Renal pelvis (tissue), 4 donors: Measurements from ENCODE around the gene ABCD3. TPM values are rescaled to one million over a fixed set of nuclear protein-coding genes. Genes with fewer than 3 reads are reported as not detected.
"Not testable (repeated sequence)": the region's sequence is repeated elsewhere in the genome, so short reads cannot be mapped to it uniquely, and the experiment has no call there.

Experiments
- DNase-seq: peaks from one replicate; pipeline ENCODE4 v3.0.0-alpha.2; 2013
- polyA plus RNA-seq, 3 donors: library from polyadenylated mRNA; unstranded; fragments of 120-200 nt; gene quantifications; one replicate each; pipeline ENCODE4 v1.2.1, GENCODE V29; 2013; ENCODE audit not compliant: insufficient read length in 3 of 3

ABCD3 gene
- polyA plus RNA-seq, 3 donors: 54.2 to 73.5 (median 61.5) TPM

DNA sequence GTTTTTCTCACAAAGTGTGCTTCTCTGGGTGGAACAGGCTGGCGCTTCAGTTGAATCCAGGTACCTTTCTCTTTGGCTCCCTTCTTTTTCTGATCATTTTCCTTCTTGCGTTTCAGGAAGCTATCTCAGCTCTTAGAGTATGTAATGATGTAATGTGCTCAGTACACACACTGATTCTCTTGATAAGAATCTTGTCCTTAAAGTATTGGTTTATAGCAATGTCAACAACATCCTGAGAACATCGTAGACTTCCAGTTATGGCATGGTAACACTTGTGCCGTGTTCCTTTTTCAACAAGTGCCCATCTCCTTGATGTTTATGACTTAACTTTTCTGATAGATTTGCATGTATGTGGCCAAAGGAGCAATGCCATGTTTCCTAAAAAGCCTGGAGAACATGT, 11.7 kb upstream of the ABCD3 start:
- DNase-seq: no peak

DNA sequence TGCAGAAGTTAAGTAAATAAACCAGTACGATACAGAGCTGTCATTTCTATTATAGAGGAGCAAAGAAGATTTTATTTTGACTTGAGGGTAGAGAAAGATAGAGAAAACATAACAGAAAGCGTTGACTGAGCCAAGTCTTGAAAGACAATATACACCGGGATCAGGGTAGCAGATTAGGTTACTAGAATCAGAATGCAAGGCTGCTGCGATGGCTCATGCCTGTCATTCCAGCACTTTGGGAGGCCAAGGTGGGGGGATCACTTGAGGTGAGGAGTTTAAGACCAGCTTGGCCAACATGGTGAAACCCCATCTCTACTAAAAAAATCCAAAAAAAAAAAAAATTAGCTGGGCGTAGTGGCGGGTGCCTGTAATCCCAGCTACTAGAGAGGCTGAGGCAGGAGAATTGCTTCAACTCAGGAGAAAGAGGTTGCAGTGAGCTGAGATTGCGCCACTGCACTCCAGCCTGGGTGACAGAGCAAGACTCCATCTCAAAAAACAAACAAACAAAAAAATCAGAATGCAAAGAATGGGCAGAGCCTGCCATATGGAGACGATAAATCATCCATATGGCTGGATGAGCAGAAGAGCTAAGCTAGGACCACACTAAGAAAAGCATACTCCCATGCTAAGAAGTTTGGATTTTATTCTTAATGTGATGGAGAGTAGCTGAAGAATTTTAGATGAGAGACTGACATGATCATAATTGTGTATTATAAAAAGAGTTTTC, 9.9 kb upstream of the ABCD3 start:
- DNase-seq: no peak

DNA sequence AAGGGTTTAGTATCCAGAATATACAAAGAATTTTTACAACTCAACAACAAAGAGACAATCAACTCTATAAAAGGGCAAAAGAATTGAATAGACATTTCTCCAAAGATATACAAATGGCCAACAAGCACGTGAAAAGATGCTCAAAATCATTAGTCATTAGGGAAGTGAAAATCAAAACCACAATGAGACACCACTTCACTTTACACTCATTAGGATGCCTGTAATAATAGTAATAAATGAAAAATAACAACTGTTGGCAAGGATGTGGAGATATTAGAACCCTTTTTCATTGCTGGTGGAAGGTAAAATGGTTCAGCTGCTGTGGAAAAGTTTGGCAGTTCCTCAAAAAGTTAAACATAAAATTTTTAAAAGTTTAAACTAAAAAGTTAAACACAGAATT, 7.0 kb upstream of the ABCD3 start:
- DNase-seq: no peak

DNA sequence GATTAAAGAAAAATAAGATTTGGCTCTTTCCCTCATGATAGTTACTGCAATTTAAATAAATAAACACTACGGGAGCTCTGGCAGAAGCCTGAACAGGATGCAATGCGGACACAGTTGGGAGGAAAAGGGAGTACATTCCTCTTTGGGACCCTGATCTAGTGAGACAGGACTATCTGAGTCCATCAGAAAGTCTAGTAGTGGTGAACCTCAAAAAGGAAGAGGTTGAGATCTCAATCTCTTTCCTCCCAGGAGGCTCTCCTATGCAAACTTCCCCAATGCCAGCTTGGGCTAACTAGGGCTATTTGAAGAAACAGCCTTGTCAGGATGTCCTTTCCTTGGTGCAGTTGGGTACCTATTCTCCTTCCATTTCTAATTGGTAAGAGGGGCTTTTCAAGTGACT, 4.9 kb upstream of the ABCD3 start:
- no peak for DNase-seq

DNA sequence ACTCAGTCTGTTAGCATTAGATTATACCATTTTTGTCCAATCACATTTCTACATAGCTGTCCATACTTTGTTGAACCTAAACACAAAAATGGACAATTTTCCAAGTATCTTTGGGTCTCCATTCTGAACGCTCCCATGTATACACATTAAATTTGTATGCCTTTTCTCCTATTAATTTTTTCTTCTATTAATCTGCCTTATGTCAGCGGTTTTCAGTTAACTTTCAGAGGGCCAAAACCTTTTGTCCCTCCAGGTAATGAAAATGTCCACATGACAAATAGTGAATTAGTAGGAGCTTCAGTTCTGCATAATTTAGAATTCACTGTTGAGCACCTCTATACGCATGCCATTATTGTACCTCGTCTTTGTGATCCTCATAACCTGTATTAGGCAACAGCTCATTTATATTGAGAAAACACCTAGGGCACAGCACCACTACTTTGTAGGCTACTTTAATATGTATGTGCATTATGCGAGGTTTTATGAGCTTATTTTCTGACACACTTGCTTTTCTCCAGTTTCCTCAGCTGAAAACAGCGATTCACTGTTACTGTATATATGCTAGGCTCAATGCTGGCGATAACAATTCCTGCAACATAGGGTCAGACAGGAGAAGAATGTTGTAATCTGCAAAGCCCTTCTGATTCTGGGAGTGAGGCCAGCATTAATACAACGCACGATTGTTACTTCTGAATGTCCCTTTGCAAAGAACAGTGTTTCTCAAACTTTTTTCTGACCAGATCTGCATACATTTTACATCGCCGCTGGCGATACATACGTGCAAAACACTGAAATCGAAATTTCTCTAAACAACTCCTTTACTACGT, 1.1 kb upstream of the ABCD3 start:
- DNase-seq: peak; percentile 56

DNA sequence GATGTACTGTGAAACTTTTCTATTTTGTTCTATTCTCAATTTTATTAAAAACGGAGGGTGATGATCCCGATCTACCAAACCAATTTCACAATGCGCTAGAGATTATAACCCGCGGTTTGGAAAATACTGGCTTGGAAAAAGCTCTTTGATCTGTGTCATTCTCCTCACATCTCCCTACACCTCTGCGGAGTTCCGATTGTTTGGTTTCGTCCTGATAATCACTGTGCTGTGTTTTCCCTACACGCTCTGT, 536 bp upstream of the ABCD3 start:
- no peak for DNase-seq

DNA sequence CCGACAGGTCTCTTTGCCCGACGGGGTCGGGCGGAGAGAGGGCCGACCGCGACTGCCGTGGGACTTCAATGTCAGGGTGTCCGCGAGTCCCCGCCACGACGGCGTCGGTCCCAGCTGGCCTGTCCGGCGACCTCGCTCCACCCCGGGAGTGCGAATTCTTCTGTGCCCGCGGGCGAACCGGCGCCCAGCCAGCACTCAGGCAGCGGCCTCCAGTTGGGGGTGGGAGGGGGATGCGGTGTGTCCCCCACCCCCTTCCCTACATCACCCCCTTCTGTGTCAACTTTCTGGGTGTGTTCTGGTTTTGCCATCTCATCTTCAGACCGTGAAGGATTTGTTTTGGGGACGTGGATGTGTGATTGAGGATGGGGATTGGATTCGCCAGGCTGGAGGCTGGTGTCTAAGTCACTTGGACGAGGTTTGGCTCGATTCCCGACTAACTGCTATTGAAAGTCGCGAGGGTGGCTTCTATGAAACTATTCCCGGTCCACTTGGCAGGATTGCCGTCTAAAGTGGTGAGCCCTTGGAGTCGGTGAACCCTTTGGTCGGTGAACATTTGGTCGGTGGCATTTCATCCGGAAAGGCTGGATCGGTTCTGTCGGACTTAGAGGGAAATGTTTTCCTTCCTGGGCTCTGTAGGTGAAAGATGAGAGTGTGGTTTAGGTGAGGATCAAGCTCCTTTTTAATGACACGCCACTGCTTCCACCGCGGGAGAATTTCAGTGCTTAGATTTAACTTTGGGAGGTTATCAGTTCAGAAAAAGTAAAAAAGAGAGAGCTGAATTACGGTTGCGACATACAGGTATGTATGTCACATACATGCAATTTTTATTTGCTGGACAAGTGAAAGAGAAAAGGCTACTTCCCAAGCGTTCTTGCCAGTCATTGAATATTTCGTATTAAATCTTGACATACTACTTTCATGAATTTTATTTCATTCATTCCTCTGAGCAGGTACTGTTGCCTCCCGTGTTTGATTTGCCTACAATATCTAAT, 771 bp downstream of the ABCD3 start:
- peak; percentile 44 for DNase-seq

- DNase-seq: no peak
Measured at GRCh38 chr1:94422115-94422820, 4.1 kb downstream of the ABCD3 start.

DNA sequence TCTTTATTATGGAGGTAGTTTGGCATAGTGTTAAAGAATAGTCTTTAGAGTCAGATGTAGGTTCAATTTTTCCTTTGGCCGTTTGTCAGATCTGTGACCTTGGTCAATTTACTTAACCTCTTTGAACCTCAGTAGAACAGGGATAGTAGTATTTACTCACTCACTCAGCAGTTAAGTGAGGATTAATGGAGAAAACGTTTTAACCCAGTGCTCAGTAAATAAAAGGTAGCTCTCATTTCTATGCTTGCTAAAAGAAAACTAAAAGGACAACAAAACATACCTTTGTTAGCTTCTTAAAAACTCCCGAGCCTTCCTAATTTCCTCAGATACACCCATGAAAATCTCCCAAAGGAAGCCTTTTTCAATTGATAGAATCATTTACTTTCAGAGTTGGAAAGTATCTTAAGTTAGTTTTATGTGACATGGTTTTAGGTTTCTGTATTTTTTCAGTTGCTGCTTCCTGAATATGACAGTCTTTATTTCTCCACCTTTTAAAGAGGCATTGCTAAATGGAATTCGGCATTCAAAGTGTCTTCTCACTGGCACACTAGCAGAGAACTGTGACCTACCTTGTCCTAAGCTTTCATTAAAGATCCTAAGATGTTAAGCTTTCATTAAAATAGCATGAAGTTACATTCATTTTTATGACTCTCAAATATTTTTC, 7.8 kb downstream of the ABCD3 start:
- no peak for DNase-seq

- DNase-seq: not testable (repeated sequence)
Measured at GRCh38 chr1:94426485-94426870, 8.3 kb downstream of the ABCD3 start.

DNA sequence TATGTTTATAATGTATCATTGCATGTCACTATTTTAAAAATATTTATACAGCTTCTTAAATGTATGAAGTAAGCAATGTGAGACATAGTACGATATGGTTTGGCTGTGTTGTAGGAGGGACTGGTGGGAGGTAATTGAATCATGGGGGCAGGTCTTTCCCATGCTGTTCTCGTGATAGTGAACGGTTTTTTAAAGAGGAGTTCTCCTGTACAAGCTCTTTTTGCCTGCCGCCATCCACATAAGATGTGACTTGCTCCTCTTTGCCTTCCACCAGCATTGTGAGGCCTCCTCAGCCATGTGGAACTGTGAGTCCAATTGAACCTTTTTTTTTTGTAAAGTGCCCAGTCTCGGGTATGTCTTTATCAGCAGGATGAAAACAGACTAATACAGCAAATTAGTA, 10.3 kb downstream of the ABCD3 start:
- no peak for DNase-seq

GRCh38 chr1:94428927-94429528, 10.8 kb downstream of the ABCD3 start:
- DNase-seq: not testable (repeated sequence)

DNA sequence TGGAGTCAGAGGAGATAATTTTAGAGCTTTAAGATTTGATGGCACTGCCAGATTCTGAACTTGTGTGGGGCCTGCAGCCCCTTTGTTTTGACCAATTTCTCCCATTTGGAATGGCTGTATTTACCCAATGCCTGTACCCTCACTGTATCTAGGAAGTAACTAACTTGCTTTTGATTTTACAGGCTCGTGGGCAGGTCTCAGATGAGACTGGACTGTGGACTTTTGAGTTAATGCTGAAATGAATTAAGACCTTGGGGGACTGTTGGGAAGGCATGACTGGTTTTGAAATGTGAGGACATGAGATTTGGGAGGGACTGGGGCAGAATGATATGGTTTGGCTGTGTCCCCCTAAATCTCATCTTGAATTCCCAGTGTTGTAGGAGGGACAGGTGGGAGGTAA, 11.9 kb downstream of the ABCD3 start:
- DNase-seq: not testable (repeated sequence)

DNA sequence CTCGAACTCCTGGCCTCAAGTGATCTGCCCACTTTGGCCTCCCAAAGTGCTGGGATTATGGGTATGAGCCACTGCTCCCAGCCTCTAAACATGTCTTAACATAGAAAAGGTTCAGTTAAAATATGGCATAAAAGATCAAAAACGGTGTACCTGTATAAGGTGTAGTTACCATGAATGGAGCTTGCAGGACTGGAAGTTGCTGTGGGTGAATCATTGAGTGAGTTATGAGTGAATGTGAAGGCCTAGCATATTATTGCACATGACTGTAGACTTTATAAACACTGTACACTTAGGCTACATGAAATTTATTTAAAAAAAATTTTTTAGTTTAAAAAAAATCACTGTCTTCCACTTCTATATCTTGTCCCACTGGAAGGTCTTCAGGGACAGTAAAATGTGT, 15.7 kb downstream of the ABCD3 start:
- DNase-seq: no peak

DNA sequence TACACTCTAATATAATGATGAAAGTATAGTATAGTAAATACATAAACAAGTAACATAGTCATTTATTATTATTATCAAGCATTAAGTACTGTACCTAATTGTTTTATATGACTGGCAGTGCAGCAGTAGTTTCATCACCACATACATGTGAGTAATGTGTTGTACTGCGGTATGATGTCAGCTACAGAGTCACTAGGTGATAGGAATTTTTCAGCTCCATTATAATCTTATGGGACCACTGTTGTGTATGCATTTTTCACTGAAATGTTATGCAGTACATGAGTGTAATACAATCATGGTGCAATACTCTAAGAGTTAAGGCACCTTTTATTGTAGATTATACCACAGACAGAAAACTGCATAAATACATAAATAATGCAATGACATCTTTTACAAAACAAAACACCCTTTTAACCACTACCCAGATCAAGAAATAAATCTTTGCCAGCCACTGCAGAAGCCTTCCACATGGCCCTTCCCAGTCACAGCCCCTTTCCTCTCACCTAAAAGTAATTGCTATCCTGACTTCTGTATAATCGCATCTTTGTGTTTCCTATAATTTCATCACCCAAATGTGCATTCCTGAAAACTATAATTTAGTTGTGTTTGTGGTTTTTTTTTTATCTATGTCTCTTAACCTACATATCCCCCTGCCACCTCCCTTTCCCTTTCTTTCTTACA, 16.3 kb downstream of the ABCD3 start:
- no peak for DNase-seq

GRCh38 chr1:94438692-94439276, 20.6 kb downstream of the ABCD3 start:
- DNase-seq: no peak

GRCh38 chr1:94440088-94440487, 21.9 kb downstream of the ABCD3 start:
- DNase-seq: no peak

GRCh38 chr1:94443067-94443466, 24.9 kb downstream of the ABCD3 start:
- DNase-seq: not testable (repeated sequence)

DNA sequence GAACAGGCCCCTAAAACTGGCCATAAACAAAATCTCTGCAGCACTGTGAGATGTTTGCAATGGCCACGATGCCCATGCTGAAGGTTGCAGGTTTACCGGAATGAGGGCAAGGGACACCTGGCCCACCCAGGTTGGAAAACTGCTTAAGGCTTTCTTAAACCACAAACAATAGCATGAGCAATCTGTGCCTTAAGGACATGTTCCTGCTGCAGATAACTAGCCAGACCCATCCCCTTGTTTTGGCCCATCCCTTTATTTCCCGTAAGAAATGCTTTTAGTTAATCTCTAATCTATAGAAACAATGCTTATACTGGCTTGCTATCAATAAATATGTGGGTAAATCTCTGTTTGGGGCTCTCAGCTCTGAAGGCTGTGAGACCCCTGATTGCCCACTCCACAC, 26.6 kb downstream of the ABCD3 start:
- not testable (repeated sequence) for DNase-seq

GRCh38 chr1:94445733-94446132, 27.5 kb downstream of the ABCD3 start:
- DNase-seq: not testable (repeated sequence)
